ENCODE data around the gene POU5F1.
"Not testable (repeated sequence)": the region's sequence is repeated elsewhere in the genome, so short reads cannot be mapped to it uniquely, and the experiment has no call there.

POU5F1 gene

DNA sequence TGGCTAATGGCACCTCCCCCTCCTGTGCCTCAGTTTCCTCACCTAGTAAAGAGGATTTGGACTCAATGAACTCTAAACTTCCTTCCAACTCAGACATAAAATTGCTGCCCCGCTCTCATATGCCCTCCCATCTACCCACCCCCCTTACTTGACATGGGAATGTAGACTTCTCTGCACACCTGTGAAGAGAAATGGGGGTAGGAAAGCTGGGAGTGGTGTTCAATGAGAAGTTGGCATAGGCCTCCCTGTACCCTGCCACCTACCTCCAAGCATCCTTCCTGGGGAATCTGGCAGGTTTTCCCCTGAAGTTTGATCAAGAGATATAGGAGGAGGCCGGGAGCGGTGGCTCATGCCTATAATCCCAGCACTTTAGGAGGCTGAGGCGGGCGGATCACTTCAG lies 3.9 kb upstream of the POU5F1 start:
- no peaks in the 10 kb centered on the region for H3K27me3 ChIP-seq (replicated peaks; ENCODE audit: control insufficient read depth, insufficient read depth, low read length)
- no peaks in the 10 kb centered on the region for H3K36me3 ChIP-seq (ENCODE audit: control insufficient read depth, insufficient read depth, low read length)
- no peak overlapping the region for H3K4me3 ChIP-seq (replicated peaks; ENCODE audit: low read depth, low read length)
- DNase-seq (ENCODE audit: extremely low read depth, insufficient read length), result no peak
- TF ChIP-seq, protein P1, sequence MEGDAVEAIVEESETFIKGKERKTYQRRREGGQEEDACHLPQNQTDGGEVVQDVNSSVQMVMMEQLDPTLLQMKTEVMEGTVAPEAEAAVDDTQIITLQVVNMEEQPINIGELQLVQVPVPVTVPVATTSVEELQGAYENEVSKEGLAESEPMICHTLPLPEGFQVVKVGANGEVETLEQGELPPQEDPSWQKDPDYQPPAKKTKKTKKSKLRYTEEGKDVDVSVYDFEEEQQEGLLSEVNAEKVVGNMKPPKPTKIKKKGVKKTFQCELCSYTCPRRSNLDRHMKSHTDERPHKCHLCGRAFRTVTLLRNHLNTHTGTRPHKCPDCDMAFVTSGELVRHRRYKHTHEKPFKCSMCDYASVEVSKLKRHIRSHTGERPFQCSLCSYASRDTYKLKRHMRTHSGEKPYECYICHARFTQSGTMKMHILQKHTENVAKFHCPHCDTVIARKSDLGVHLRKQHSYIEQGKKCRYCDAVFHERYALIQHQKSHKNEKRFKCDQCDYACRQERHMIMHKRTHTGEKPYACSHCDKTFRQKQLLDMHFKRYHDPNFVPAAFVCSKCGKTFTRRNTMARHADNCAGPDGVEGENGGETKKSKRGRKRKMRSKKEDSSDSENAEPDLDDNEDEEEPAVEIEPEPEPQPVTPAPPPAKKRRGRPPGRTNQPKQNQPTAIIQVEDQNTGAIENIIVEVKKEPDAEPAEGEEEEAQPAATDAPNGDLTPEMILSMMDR (IDR thresholded peaks at IDR 0.05; ENCODE audit: insufficient read depth, low read length, poor library complexity, severe bottlenecking), result no peak

DNA sequence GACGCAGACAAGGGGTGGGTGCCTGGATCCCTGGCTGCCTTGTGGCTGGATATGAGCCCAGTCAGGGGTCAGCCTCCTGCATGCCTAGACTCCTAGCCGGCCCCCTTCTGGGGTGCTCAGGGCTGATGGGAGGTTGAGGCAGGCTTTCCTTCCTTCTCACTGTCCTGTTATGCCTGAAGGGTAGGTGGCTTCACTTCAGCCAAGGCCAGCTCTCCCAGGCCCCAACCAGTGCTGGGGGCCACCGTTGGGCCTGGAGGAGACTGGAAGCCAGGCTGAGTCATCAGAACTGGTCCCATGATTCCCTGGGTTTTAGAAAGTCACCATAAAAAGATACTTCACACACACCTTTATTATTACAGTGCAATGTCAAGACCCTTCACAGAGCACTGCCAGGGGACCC lies 2.9 kb upstream of the POU5F1 start:
- no peak overlapping the region for H3K4me3 ChIP-seq (replicated peaks; ENCODE audit: low read depth, low read length)
- H3K36me3 ChIP-seq (ENCODE audit: control insufficient read depth, insufficient read depth, low read length), result no peaks in the 10 kb centered on the region
- TF ChIP-seq, protein P1 (IDR thresholded peaks at IDR 0.05; ENCODE audit: insufficient read depth, low read length, poor library complexity, severe bottlenecking), result no peak
- no peak for DNase-seq (ENCODE audit: extremely low read depth, insufficient read length)
- H3K27me3 ChIP-seq (replicated peaks; ENCODE audit: control insufficient read depth, insufficient read depth, low read length), result no peaks in the 10 kb centered on the region

DNA sequence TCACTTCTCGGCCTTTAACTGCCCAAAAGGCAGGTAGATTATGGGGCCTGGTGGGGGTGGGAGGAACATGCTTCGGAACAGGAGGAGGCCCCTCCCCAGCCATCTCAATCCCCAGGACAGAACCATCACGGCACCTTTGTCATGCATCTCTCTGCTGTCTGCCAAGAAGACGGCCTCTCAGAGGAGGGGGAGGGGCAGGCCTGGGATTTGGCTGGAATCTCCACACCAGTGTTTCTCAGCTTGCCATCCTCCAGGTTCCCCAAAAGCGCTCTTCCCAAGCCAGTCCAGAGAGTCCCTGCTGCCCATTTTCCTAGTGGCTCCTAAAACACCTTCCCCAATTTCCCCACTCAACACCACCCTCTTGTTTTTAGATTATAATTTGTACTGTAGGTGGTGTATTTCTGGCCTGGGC lies 2.5 kb upstream of the POU5F1 start:
- H3K4me3 ChIP-seq (replicated peaks; ENCODE audit: low read depth, low read length), result no peak overlapping the region
- TF ChIP-seq, protein P1 (IDR thresholded peaks at IDR 0.05; ENCODE audit: insufficient read depth, low read length, poor library complexity, severe bottlenecking), result no peak
- no peaks in the 10 kb centered on the region for H3K27me3 ChIP-seq (replicated peaks; ENCODE audit: control insufficient read depth, insufficient read depth, low read length)
- no peak for DNase-seq (ENCODE audit: extremely low read depth, insufficient read length)
- H3K36me3 ChIP-seq (ENCODE audit: control insufficient read depth, insufficient read depth, low read length), result no peaks in the 10 kb centered on the region

GRCh38 chr6:31171931-31172905 lies 1.7 kb upstream of the POU5F1 start:
- no peaks in the 10 kb centered on the region for H3K27me3 ChIP-seq (replicated peaks; ENCODE audit: control insufficient read depth, insufficient read depth, low read length)
- no peak for DNase-seq (ENCODE audit: extremely low read depth, insufficient read length)
- TF ChIP-seq, protein P1 (IDR thresholded peaks at IDR 0.05; ENCODE audit: insufficient read depth, low read length, poor library complexity, severe bottlenecking), result no peak
- no peak overlapping the region for H3K4me3 ChIP-seq (replicated peaks; ENCODE audit: low read depth, low read length)
- no peaks in the 10 kb centered on the region for H3K36me3 ChIP-seq (ENCODE audit: control insufficient read depth, insufficient read depth, low read length)

GRCh38 chr6:31170987-31171671 lies 647 bp upstream of the POU5F1 start:
- TF ChIP-seq, protein P1 (IDR thresholded peaks at IDR 0.05; ENCODE audit: insufficient read depth, low read length, poor library complexity, severe bottlenecking), result no peak
- Histone ChIP-seq H3K36me3 (ENCODE audit: control insufficient read depth, insufficient read depth, low read length) (no peaks in the 10 kb centered on the region), H3K4me3 (replicated peaks; ENCODE audit: low read depth, low read length) (no peak overlapping the region), H3K27me3 (replicated peaks; ENCODE audit: control insufficient read depth, insufficient read depth, low read length) (no peaks in the 10 kb centered on the region)
- DNase-seq (ENCODE audit: extremely low read depth, insufficient read length), result no peak

GRCh38 chr6:31169858-31170599 lies 453 bp downstream of the POU5F1 start:
- H3K27me3 ChIP-seq (replicated peaks; ENCODE audit: control insufficient read depth, insufficient read depth, low read length); H3K4me3 ChIP-seq (replicated peaks; ENCODE audit: low read depth, low read length); DNase-seq (ENCODE audit: extremely low read depth, insufficient read length); H3K36me3 ChIP-seq (ENCODE audit: control insufficient read depth, insufficient read depth, low read length): not testable (repeated sequence)
